Measurements from ENCODE around the gene LPAR4.
"Not testable (repeated sequence)": the region's sequence is repeated elsewhere in the genome, so short reads cannot be mapped to it uniquely, and the experiment has no call there.

Gene LPAR4

GRCh38 chrX:78747489-78747888 is at the start of gene LPAR4:
Gene LPAR4, plus strand, starts transcription at chrX:78747720. Its CDS starts 7,150 bp downstream, at chrX:78754870.
- no peak for DNase-seq (ENCODE audit: low read depth in 2 of 2)

GRCh38 chrX:78706071-78706470 is 41.4 kb upstream of the LPAR4 start:
- DNase-seq (ENCODE audit: low read depth in 2 of 2): no peak

- no peak for DNase-seq (ENCODE audit: low read depth in 2 of 2)
Observed at GRCh38 chrX:78708262-78708661, 39.3 kb upstream of the LPAR4 start.

GRCh38 chrX:78708816-78709215 is 38.7 kb upstream of the LPAR4 start:
- no peak for DNase-seq (ENCODE audit: low read depth in 2 of 2)

GRCh38 chrX:78710171-78710570 is 37.3 kb upstream of the LPAR4 start:
- no peak for DNase-seq (ENCODE audit: low read depth in 2 of 2)

- no peak for DNase-seq (ENCODE audit: low read depth in 2 of 2)
Observed at GRCh38 chrX:78712336-78712735, 35.2 kb upstream of the LPAR4 start.

- no peak for DNase-seq (ENCODE audit: low read depth in 2 of 2)
Observed at GRCh38 chrX:78725287-78725686, 22.2 kb upstream of the LPAR4 start.

- DNase-seq (ENCODE audit: low read depth in 2 of 2): no peak
Observed at GRCh38 chrX:78746496-78746895, 1.0 kb upstream of the LPAR4 start.

- DNase-seq (ENCODE audit: low read depth in 2 of 2): no peak
Observed at GRCh38 chrX:78747971-78748370, 451 bp downstream of the LPAR4 start.

- no peak for DNase-seq (ENCODE audit: low read depth in 2 of 2)
Observed at GRCh38 chrX:78748846-78749245, 1.3 kb downstream of the LPAR4 start.

- DNase-seq (ENCODE audit: low read depth in 2 of 2): no peak
Observed at GRCh38 chrX:78753571-78753970, 6.1 kb downstream of the LPAR4 start.

GRCh38 chrX:78754917-78755316 is 7.4 kb downstream of the LPAR4 start:
- DNase-seq (ENCODE audit: low read depth in 2 of 2): no peak

- no peak for DNase-seq (ENCODE audit: low read depth in 2 of 2)
Observed at GRCh38 chrX:78759081-78759480, 11.6 kb downstream of the LPAR4 start.

GRCh38 chrX:78769101-78769755 is 21.7 kb downstream of the LPAR4 start:
- no peak for DNase-seq (ENCODE audit: low read depth in 2 of 2)

- DNase-seq (ENCODE audit: low read depth in 2 of 2): no peak
Observed at GRCh38 chrX:78769946-78770345, 22.4 kb downstream of the LPAR4 start.

GRCh38 chrX:78796916-78797315 is 49.4 kb downstream of the LPAR4 start:
- DNase-seq (ENCODE audit: low read depth in 2 of 2): no peak

- DNase-seq (ENCODE audit: low read depth in 2 of 2): no peak
Observed at GRCh38 chrX:78800114-78800513, 52.6 kb downstream of the LPAR4 start.

- no peak for DNase-seq (ENCODE audit: low read depth in 2 of 2)
Observed at GRCh38 chrX:78800694-78801093, 53.2 kb downstream of the LPAR4 start.

GRCh38 chrX:78801522-78801921 is 54.0 kb downstream of the LPAR4 start:
- DNase-seq (ENCODE audit: low read depth in 2 of 2): no peak

- not testable (repeated sequence) for DNase-seq (ENCODE audit: low read depth in 2 of 2)
Observed at GRCh38 chrX:78802526-78802925, 55.0 kb downstream of the LPAR4 start.
